Fibroblast of lung (primary cell): Measurements from ENCODE around the gene NOP9.

Experiments used
- EZH2 ChIP-seq: IDR thresholded peaks from 2 replicates; pipeline ENCODE4 v1.5.1; 2012; ENCODE audit warnings: low read length, control low read depth, mild to moderate bottlenecking; ENCODE audit errors: missing control alignments
- TF ChIP-seq, protein P1 (sequence below), 2 donors: IDR thresholded peaks in 1 of 2; conservative IDR thresholded peaks in 1 of 2; 1 replicate in 1 of 2; 2 replicates in 1 of 2; pipeline ENCODE4 v1.5.1; 2011 to 2012; ENCODE audit warnings: low read length in 2 of 2, control low read depth in 1 of 2, inconsistent platforms in 1 of 2, low read depth in 1 of 2, mild to moderate bottlenecking in 1 of 2

DNA sequence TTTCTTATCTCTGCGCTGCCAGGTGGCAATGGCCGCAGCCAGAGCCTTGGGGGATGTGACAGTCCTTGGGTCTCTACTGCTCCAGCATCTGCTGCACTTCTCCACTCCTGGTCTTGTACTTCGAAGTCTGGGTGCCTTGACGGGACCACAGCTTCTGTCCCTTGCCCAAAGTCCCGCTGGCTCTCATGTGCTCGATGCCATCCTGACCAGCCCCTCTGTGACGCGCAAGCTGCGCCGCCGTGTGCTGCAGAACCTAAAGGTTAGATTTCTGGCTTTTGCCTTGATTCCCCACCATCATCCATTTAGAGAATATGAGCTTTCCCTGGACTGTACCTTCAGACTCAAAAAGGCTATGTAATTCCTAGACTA, 4.4 kb downstream of the NOP9 start:
- TF ChIP-seq, protein P1, sequence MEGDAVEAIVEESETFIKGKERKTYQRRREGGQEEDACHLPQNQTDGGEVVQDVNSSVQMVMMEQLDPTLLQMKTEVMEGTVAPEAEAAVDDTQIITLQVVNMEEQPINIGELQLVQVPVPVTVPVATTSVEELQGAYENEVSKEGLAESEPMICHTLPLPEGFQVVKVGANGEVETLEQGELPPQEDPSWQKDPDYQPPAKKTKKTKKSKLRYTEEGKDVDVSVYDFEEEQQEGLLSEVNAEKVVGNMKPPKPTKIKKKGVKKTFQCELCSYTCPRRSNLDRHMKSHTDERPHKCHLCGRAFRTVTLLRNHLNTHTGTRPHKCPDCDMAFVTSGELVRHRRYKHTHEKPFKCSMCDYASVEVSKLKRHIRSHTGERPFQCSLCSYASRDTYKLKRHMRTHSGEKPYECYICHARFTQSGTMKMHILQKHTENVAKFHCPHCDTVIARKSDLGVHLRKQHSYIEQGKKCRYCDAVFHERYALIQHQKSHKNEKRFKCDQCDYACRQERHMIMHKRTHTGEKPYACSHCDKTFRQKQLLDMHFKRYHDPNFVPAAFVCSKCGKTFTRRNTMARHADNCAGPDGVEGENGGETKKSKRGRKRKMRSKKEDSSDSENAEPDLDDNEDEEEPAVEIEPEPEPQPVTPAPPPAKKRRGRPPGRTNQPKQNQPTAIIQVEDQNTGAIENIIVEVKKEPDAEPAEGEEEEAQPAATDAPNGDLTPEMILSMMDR (conservative IDR thresholded peaks at IDR 0.05 in 1 of 2, IDR thresholded peaks at IDR 0.05 in 1 of 2; ENCODE audit: low read depth in 1 of 2, low read length in 2 of 2) = no peak
- TF ChIP-seq EZH2 = no peak
